ENCODE data around the gene ERC1.

The ERC1 gene

GRCh38 chr12:981176-981828 lies 9.7 kb upstream of the ERC1 start:
- no peaks in the 10 kb centered on the region for H3K36me3 ChIP-seq (ENCODE audit: insufficient read depth)
- H3K4me2 ChIP-seq, result no peak overlapping the region; the same call in 1 of the 2 replicates
- H3K27me3 ChIP-seq (ENCODE audit: insufficient read depth, low read depth), result no peaks in the 10 kb centered on the region
- no peak overlapping the region for H2AFZ ChIP-seq (ENCODE audit: low read depth)
- H3K27ac ChIP-seq, result no peak overlapping the region
- H4K20me1 ChIP-seq (ENCODE audit: insufficient read depth), result no peaks in the 10 kb centered on the region
- peaks cover 9% of the 10 kb centered on the region for H3K4me1 ChIP-seq (ENCODE audit: low read depth, poor library complexity, severe bottlenecking)
- no peak for TF ChIP-seq CTCF (conservative IDR thresholded peaks at IDR 0.05; ENCODE audit: low read depth, low read length)
- H3K79me2 ChIP-seq (ENCODE audit: insufficient read depth, low read depth), result no peaks in the 10 kb centered on the region
- no peak overlapping the region for H3K9ac ChIP-seq
- H3K4me3 ChIP-seq (IDR thresholded peaks at IDR 0.05; ENCODE audit: insufficient read depth, low read depth, low read length), result no peak overlapping the region

GRCh38 chr12:981961-982360 lies 9.1 kb upstream of the ERC1 start:
- no peak for TF ChIP-seq CTCF (conservative IDR thresholded peaks at IDR 0.05; ENCODE audit: low read depth, low read length)
- H3K4me2 ChIP-seq, result no peak overlapping the region
- peaks cover 9% of the 10 kb centered on the region for H3K4me1 ChIP-seq (ENCODE audit: low read depth, poor library complexity, severe bottlenecking)
- no peak overlapping the region for H3K27ac ChIP-seq
- H3K27me3 ChIP-seq (ENCODE audit: insufficient read depth, low read depth), result no peaks in the 10 kb centered on the region
- no peaks in the 10 kb centered on the region for H3K79me2 ChIP-seq (ENCODE audit: insufficient read depth, low read depth)
- no peak overlapping the region for H2AFZ ChIP-seq (ENCODE audit: low read depth)
- no peaks in the 10 kb centered on the region for H3K36me3 ChIP-seq (ENCODE audit: insufficient read depth)
- H4K20me1 ChIP-seq (ENCODE audit: insufficient read depth), result no peaks in the 10 kb centered on the region
- no peak overlapping the region for H3K9ac ChIP-seq
- no peak overlapping the region for H3K4me3 ChIP-seq (IDR thresholded peaks at IDR 0.05; ENCODE audit: insufficient read depth, low read depth, low read length)

GRCh38 chr12:988646-989045 lies 2.4 kb upstream of the ERC1 start:
- peaks cover 22% of the 10 kb centered on the region for H3K79me2 ChIP-seq (ENCODE audit: insufficient read depth, low read depth)
- H3K27ac ChIP-seq, result no peak overlapping the region
- no peak overlapping the region for H2AFZ ChIP-seq (ENCODE audit: low read depth)
- H3K9ac ChIP-seq, result no peak overlapping the region
- H4K20me1 ChIP-seq (ENCODE audit: insufficient read depth), result no peaks in the 10 kb centered on the region
- TF ChIP-seq CTCF (conservative IDR thresholded peaks at IDR 0.05; ENCODE audit: low read depth, low read length), result no peak
- H3K4me1 ChIP-seq (ENCODE audit: low read depth, poor library complexity, severe bottlenecking), result peaks cover 27% of the 10 kb centered on the region
- no peak overlapping the region for H3K4me3 ChIP-seq (IDR thresholded peaks at IDR 0.05; ENCODE audit: insufficient read depth, low read depth, low read length)
- H3K27me3 ChIP-seq (ENCODE audit: insufficient read depth, low read depth), result no peaks in the 10 kb centered on the region
- H3K36me3 ChIP-seq (ENCODE audit: insufficient read depth), result no peaks in the 10 kb centered on the region
- H3K4me2 ChIP-seq, result no peak overlapping the region; the same call in 1 of the 2 replicates

GRCh38 chr12:989051-989450 lies 2.0 kb upstream of the ERC1 start:
- Histone ChIP-seq H3K4me1 (ENCODE audit: low read depth, poor library complexity, severe bottlenecking) (peaks cover 31% of the 10 kb centered on the region), H3K9ac (peak overlapping the region; percentile 94; the same call in 1 of the 2 replicates), H4K20me1 (ENCODE audit: insufficient read depth) (no peaks in the 10 kb centered on the region), H3K4me2 (peak overlapping the region; percentile 66), H3K4me3 (IDR thresholded peaks at IDR 0.05; ENCODE audit: insufficient read depth, low read depth, low read length) (no peak overlapping the region), H3K79me2 (ENCODE audit: insufficient read depth, low read depth) (peaks cover 26% of the 10 kb centered on the region), H3K36me3 (ENCODE audit: insufficient read depth) (no peaks in the 10 kb centered on the region), H2AFZ (ENCODE audit: low read depth) (no peak overlapping the region), H3K27ac (no peak overlapping the region; the same call in 1 of the 2 replicates), H3K27me3 (ENCODE audit: insufficient read depth, low read depth) (no peaks in the 10 kb centered on the region)
- TF ChIP-seq CTCF (conservative IDR thresholded peaks at IDR 0.05; ENCODE audit: low read depth, low read length), result no peak
